IMR-90 (cell line): ENCODE results near the gene PCSK5. TPM values are rescaled to one million over a fixed set of nuclear protein-coding genes. Genes with fewer than 3 reads are reported as not detected.

Experiments used
- ATAC-seq: fragments of 200-7000 bp; cut with Tn5 transposase; 2 replicates; pipeline ENCODE4 v1.9.1; 2020; ENCODE audit warnings: low read depth, mild to moderate bottlenecking, moderate library complexity
- BruUV-seq: library from RNA; stranded (reverse); fragments of 400-500 nt; replicated peaks from 2 replicates; lab custom pipeline; 2021; lab: Mats Ljungman, UMichigan
- CTCF ChIA-PET: fragments of 300-600 bp; formaldehyde crosslinking; extraction: SDS; loops from one replicate; lab custom pipeline; 2021; ENCODE audit warnings: antibody characterized with exemption; lab: Yijun Ruan, JAX
- POLR2A ChIA-PET: fragments of 300-600 bp; sonication (Branson Sonifier 250); formaldehyde crosslinking; loops from one replicate; lab custom pipeline; 2022; ENCODE audit warnings: antibody characterized with exemption; ENCODE audit not compliant: unreplicated experiment; lab: Charles Lee
- DNase-seq: peaks from one replicate; pipeline ENCODE4 v3.0.0; 2013
- H2AFZ ChIP-seq: replicated peaks from 2 replicates; pipeline ENCODE3; 2013; ENCODE audit warnings: low read length, mild to moderate bottlenecking; ENCODE audit not compliant: poor library complexity
- H2AK5ac ChIP-seq: 2 replicates; pipeline ENCODE4 v1.6.1; 2013; ENCODE audit warnings: low read depth, low read length, inconsistent platforms
- H2AK9ac ChIP-seq: replicated peaks from 2 replicates; pipeline ENCODE3; 2013; ENCODE audit warnings: mild to moderate bottlenecking, low read depth, low read length, moderate library complexity; ENCODE audit not compliant: poor library complexity
- H2BK120ac ChIP-seq: 2 replicates; pipeline ENCODE4 v1.6.1; 2013; ENCODE audit warnings: low read depth, low read length, inconsistent platforms
- H2BK15ac ChIP-seq: 3 replicates; pipeline ENCODE4 v1.6.1; 2013; ENCODE audit warnings: low read depth, low read length, inconsistent platforms
- H2BK20ac ChIP-seq: 2 replicates; pipeline ENCODE4 v1.6.1; 2013; ENCODE audit warnings: low read depth, mild to moderate bottlenecking, inconsistent platforms, low read length, moderate library complexity
- H2BK5ac ChIP-seq: 2 replicates; pipeline ENCODE4 v1.6.1; 2013; ENCODE audit warnings: mild to moderate bottlenecking, low read depth, low read length, inconsistent platforms; ENCODE audit not compliant: poor library complexity, severe bottlenecking
- H3K14ac ChIP-seq: replicated peaks from 2 replicates; pipeline ENCODE4 v1.6.1; 2013; ENCODE audit warnings: low read depth, low read length, inconsistent platforms
- H3K18ac ChIP-seq: 2 replicates; pipeline ENCODE4 v1.6.1; 2013; ENCODE audit warnings: low read depth, low read length, control low read depth
- H3K23ac ChIP-seq: 2 replicates; pipeline ENCODE4 v1.6.1; 2013; ENCODE audit warnings: low read depth, low read length, inconsistent platforms
- H3K27ac ChIP-seq: 2 replicates; pipeline ENCODE4 v1.5.1; 2013; ENCODE audit warnings: mild to moderate bottlenecking, control low read depth, low read length; ENCODE audit not compliant: insufficient read depth
- H3K27me3 ChIP-seq: 2 replicates; pipeline ENCODE4 v1.6.1; 2013; ENCODE audit warnings: low read length; ENCODE audit not compliant: control insufficient read depth, insufficient read depth
- H3K36me3 ChIP-seq: 2 replicates; pipeline ENCODE4 v1.6.1; 2013; ENCODE audit warnings: low read length, mixed read lengths; ENCODE audit not compliant: control insufficient read depth, insufficient read depth
- H3K4ac ChIP-seq: 2 replicates; pipeline ENCODE4 v1.6.1; 2013; ENCODE audit warnings: low read depth, low read length, inconsistent platforms
- H3K4me1 ChIP-seq: 2 replicates; pipeline ENCODE4 v1.6.1; 2013; ENCODE audit warnings: low read length, mixed read lengths; ENCODE audit not compliant: control insufficient read depth, insufficient read depth
- H3K4me2 ChIP-seq: 2 replicates; pipeline ENCODE4 v1.6.1; 2013; ENCODE audit warnings: low read depth, mild to moderate bottlenecking, control low read depth, low read length, moderate library complexity
- H3K4me3 ChIP-seq: 2 replicates; pipeline ENCODE4 v1.5.1; 2013; ENCODE audit warnings: low read depth, mild to moderate bottlenecking, control low read depth, low read length, moderate library complexity; ENCODE audit not compliant: insufficient read depth
- H3K56ac ChIP-seq: 2 replicates; pipeline ENCODE4 v1.6.1; 2013; ENCODE audit warnings: low read length, inconsistent platforms; ENCODE audit not compliant: insufficient read depth; ENCODE audit errors: extremely low read depth
- H3K79me1 ChIP-seq, 2 experiments: 2 replicates each; pipeline ENCODE4 v1.6.1; 2013; ENCODE audit warnings: low read length in 2 of 2, inconsistent platforms in 1 of 2, low read depth in 1 of 2
- H3K9ac ChIP-seq: 2 replicates; pipeline ENCODE4 v1.6.1; 2013; ENCODE audit warnings: low read depth, low read length, control low read depth
- H3K9me1 ChIP-seq: 2 replicates; pipeline ENCODE4 v1.6.1; 2013; ENCODE audit warnings: low read length, inconsistent platforms; ENCODE audit not compliant: insufficient read depth
- H3K9me3 ChIP-seq: 2 replicates; pipeline ENCODE4 v1.6.1; 2013; ENCODE audit warnings: low read length; ENCODE audit not compliant: control insufficient read depth, insufficient read depth
- H4K20me1 ChIP-seq: 2 replicates; pipeline ENCODE4 v1.6.1; 2013; ENCODE audit warnings: low read length, inconsistent platforms; ENCODE audit not compliant: insufficient read depth
- H4K5ac ChIP-seq: 2 replicates; pipeline ENCODE4 v1.6.1; 2013; ENCODE audit warnings: mild to moderate bottlenecking, low read depth, low read length, control low read depth
- H4K8ac ChIP-seq, 2 experiments: 2 replicates each; pipeline ENCODE4 v1.6.1; 2013; ENCODE audit warnings: low read depth in 2 of 2, low read length in 2 of 2, control low read depth in 1 of 2, inconsistent platforms in 1 of 2
- H4K91ac ChIP-seq: 2 replicates; pipeline ENCODE4 v1.6.1; 2013; ENCODE audit warnings: low read depth, low read length, inconsistent platforms; ENCODE audit not compliant: insufficient read depth
- BHLHE40 ChIP-seq: fragments of 150-350 bp; IDR thresholded peaks from 2 replicates; pipeline ENCODE4 v1.6.1; 2016; ENCODE audit warnings: mild to moderate bottlenecking, low read depth, low read length
- CEBPB ChIP-seq: IDR thresholded peaks from 2 replicates; pipeline ENCODE4 v1.6.1; 2012; ENCODE audit warnings: low read depth, low read length, improper control_type of control experiment
- CHD1 ChIP-seq: IDR thresholded peaks from 2 replicates; pipeline ENCODE4 v1.6.1; 2012; ENCODE audit warnings: low read depth, low read length, improper control_type of control experiment
- ELK1 ChIP-seq: fragments of 150-350 bp; IDR thresholded peaks from 2 replicates; pipeline ENCODE4 v1.6.1; 2016; ENCODE audit warnings: low read depth, mild to moderate bottlenecking, low read length, moderate library complexity, borderline replicate concordance
- FOS ChIP-seq: fragments of 150-350 bp; IDR thresholded peaks from 2 replicates; pipeline ENCODE4 v1.6.1; 2016; ENCODE audit warnings: low read depth, low read length
- MAFK ChIP-seq: IDR thresholded peaks from 2 replicates; pipeline ENCODE4 v1.6.1; 2012; ENCODE audit warnings: low read depth, low read length, improper control_type of control experiment
- MAZ ChIP-seq: IDR thresholded peaks from 2 replicates; pipeline ENCODE4 v1.6.1; 2012; ENCODE audit warnings: low read depth, mild to moderate bottlenecking, low read length, improper control_type of control experiment, moderate library complexity, borderline replicate concordance
- MXI1 ChIP-seq: IDR thresholded peaks from 2 replicates; pipeline ENCODE4 v1.6.1; 2012; ENCODE audit warnings: low read depth, mild to moderate bottlenecking, low read length, moderate library complexity, borderline replicate concordance
- NFE2L2 ChIP-seq: fragments of 150-350 bp; IDR thresholded peaks from 2 replicates; pipeline ENCODE4 v1.6.1; 2016; ENCODE audit warnings: low read depth, mild to moderate bottlenecking, low read length
- POLR2A ChIP-seq: IDR thresholded peaks from 2 replicates; pipeline ENCODE4 v1.6.1; 2012; ENCODE audit warnings: mild to moderate bottlenecking, low read depth, low read length
- RAD21 ChIP-seq: IDR thresholded peaks from 2 replicates; pipeline ENCODE4 v1.6.1; 2012; ENCODE audit warnings: low read length, improper control_type of control experiment
- RCOR1 ChIP-seq: IDR thresholded peaks from 2 replicates; pipeline ENCODE4 v1.6.1; 2012; ENCODE audit warnings: mild to moderate bottlenecking, low read length, improper control_type of control experiment; ENCODE audit not compliant: insufficient replicate concordance
- RFX5 ChIP-seq: IDR thresholded peaks from 2 replicates; pipeline ENCODE4 v1.8.0; 2012; ENCODE audit warnings: low read depth, mild to moderate bottlenecking, low read length, moderate library complexity
- SMC3 ChIP-seq: fragments of 150-350 bp; IDR thresholded peaks from 2 replicates; pipeline ENCODE4 v1.6.1; 2016; ENCODE audit warnings: low read depth, mild to moderate bottlenecking, antibody characterized with exemption, low read length, moderate library complexity
- USF2 ChIP-seq: fragments of 150-350 bp; IDR thresholded peaks from 2 replicates; pipeline ENCODE4 v1.6.1; 2017; ENCODE audit warnings: mild to moderate bottlenecking, antibody characterized with exemption, low read length, low read depth
- WGBS, 2 experiments: methylation state at CpG; one replicate each; pipeline versions ENCODE4 v1.1.5 to v1.1.7; 2013; ENCODE audit warnings: missing lambda C conversion rate in 2 of 2; ENCODE audit not compliant: insufficient read length in 1 of 2; ENCODE audit errors: extremely low coverage in 2 of 2; 5-methylcytosine and 5-hydroxymethylcytosine counted together
- dilution Hi-C: fragments of 300-500 bp; cut with HindIII; formaldehyde crosslinking; loops from one replicate; pipeline ENCODE4 v1.14.3; 2018; ENCODE audit warnings: low sequenced_read_pairs; ENCODE audit not compliant: unreplicated experiment
- in situ Hi-C: fragments of 300-500 bp; cut with MboI; formaldehyde crosslinking; loops from 3 replicates; pipeline ENCODE4 v1.14.3; 2019; ENCODE audit warnings: low sequenced_read_pairs, inconsistent platforms, mixed read lengths
- intact Hi-C: fragments of 100-400 bp; cut with micrococcal nuclease; formaldehyde crosslinking; loops from 2 replicates; pipeline ENCODE4 v1.10.0; 2022
- polyA plus RNA-seq, 3 experiments: library from polyadenylated mRNA; depleted of rRNA; stranded (reverse); fragments of >200 nt; gene quantifications; 2 replicates each; pipeline ENCODE4 v1.2.3, GENCODE V29; 2012; ENCODE audit warnings: low replicate concordance in 1 of 3
- total RNA-seq: library from RNA; depleted of rRNA; stranded (reverse); fragments of >200 nt; gene quantifications from 2 replicates; pipeline ENCODE4 v1.2.3, GENCODE V29; 2012
- TF ChIP-seq, protein P1 (sequence below): conservative IDR thresholded peaks from 2 replicates; pipeline ENCODE4 v1.5.1; 2012; ENCODE audit warnings: mild to moderate bottlenecking, low read depth, low read length, improper control_type of control experiment

Gene PCSK5
- total and polyA plus RNA-seq, 2 of the 4 experiments (the other 2 are of a cell fraction): 1.5 to 3.0 TPM

DNA sequence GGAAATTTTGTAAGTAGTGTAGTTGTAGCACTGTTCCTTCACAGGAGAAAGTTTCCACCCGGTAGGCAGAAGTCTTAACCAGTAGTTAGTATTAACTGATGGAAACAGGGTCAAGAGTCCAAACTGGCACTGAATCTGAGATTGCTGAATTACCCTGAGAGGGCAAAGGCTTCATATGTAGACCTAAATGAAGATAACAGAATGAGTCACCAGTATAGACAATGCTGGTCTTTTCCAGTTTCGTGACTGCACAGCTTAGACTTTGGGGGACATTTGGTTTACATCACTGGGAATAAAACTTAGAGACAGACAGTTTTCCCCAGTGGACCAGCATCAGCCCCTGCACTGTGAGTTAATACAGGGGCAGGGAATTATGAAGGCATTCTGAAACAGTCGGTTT lies 60.5 kb downstream of the PCSK5 start:
- no peaks in the 10 kb centered on the region for H4K20me1 ChIP-seq
- no peak overlapping the region for H3K4me3 ChIP-seq
- no peak overlapping the region for H2AK9ac ChIP-seq
- H3K4me2 ChIP-seq: no peak overlapping the region
- H3K56ac ChIP-seq: no peak overlapping the region
- no peak overlapping the region for H3K14ac ChIP-seq
- ATAC-seq: no peak
- dilution Hi-C loops (no loop called here), intact Hi-C loops (loop anchor here (5.0 kb wide), 1 partner anchor 49 kb away; no protein-coding TSS in a partner anchor), in situ Hi-C loops (no loop called here)
- H3K9ac ChIP-seq: no peak overlapping the region
- H4K5ac ChIP-seq: no peak overlapping the region
- H4K8ac ChIP-seq: no peak overlapping the region
- H3K18ac ChIP-seq: no peak overlapping the region
- DNase-seq: no peak
- no peak overlapping the region for H2AK5ac ChIP-seq
- no TSS peak for BruUV-seq
- H3K4me1 ChIP-seq: no peaks in the 10 kb centered on the region
- no peak overlapping the region for H3K27ac ChIP-seq
- ChIA-PET CTCF (no interaction called here), POLR2A (no interaction called here)
- TF ChIP-seq RCOR1: no peak
- TF ChIP-seq CEBPB: no peak
- no peak for TF ChIP-seq USF2
- no peak for TF ChIP-seq RFX5
- TF ChIP-seq POLR2A: no peak
- TF ChIP-seq ELK1: no peak
- TF ChIP-seq BHLHE40: no peak
- no peak for TF ChIP-seq FOS
- TF ChIP-seq NFE2L2: no peak
- no peak for TF ChIP-seq MXI1
- TF ChIP-seq RAD21: no peak
- TF ChIP-seq, protein P1, sequence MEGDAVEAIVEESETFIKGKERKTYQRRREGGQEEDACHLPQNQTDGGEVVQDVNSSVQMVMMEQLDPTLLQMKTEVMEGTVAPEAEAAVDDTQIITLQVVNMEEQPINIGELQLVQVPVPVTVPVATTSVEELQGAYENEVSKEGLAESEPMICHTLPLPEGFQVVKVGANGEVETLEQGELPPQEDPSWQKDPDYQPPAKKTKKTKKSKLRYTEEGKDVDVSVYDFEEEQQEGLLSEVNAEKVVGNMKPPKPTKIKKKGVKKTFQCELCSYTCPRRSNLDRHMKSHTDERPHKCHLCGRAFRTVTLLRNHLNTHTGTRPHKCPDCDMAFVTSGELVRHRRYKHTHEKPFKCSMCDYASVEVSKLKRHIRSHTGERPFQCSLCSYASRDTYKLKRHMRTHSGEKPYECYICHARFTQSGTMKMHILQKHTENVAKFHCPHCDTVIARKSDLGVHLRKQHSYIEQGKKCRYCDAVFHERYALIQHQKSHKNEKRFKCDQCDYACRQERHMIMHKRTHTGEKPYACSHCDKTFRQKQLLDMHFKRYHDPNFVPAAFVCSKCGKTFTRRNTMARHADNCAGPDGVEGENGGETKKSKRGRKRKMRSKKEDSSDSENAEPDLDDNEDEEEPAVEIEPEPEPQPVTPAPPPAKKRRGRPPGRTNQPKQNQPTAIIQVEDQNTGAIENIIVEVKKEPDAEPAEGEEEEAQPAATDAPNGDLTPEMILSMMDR: no peak
- TF ChIP-seq MAZ: no peak
- TF ChIP-seq MAFK: no peak
- no peak for TF ChIP-seq SMC3
- TF ChIP-seq CHD1: no peak
- WGBS, 2 experiments: 100% methylated on average over 1 of the region's 3 CpGs; no CpG with 5 or more reads in 1 of the 2 experiments
- no peak overlapping the region for H3K4ac ChIP-seq
- H3K27me3 ChIP-seq: no peaks in the 10 kb centered on the region
- H2BK5ac ChIP-seq: no peak overlapping the region
- no peaks in the 10 kb centered on the region for H3K36me3 ChIP-seq
- H3K9me1 ChIP-seq: no peaks in the 10 kb centered on the region
- no peak overlapping the region for H2BK120ac ChIP-seq
- H2BK15ac ChIP-seq: no peak overlapping the region
- H4K91ac ChIP-seq: no peak overlapping the region
- no peaks in the 10 kb centered on the region for H3K79me1 ChIP-seq
- no peak overlapping the region for H2BK20ac ChIP-seq
- H3K9me3 ChIP-seq: no peaks in the 10 kb centered on the region
- H2AFZ ChIP-seq: no peak overlapping the region
- no peak overlapping the region for H3K23ac ChIP-seq
